Measurements from ENCODE around the gene KRT79.
A peak's percentile ranks its signal among the peaks of the same experiment; 100 is the strongest.

- TF ChIP-seq EP300 (IDR thresholded peaks at IDR 0.05; ENCODE audit: low read length), result peak; percentile 70
- no peak for TF ChIP-seq YY1 (IDR thresholded peaks at IDR 0.05; ENCODE audit: borderline replicate concordance in 1 of 3, control insufficient read depth in 1 of 3, extremely low read depth in 1 of 3, insufficient read depth in 3 of 3, insufficient read length in 1 of 3, insufficient replicate concordance in 2 of 3, low read depth in 1 of 3, low read length in 2 of 3)
- no peak for TF ChIP-seq NR2F6 (CRISPR knock-in tag; IDR thresholded peaks at IDR 0.05)
- TF ChIP-seq EZH2 (IDR thresholded peaks at IDR 0.05; ENCODE audit: borderline replicate concordance, low read depth, low read length), result no peak
- TF ChIP-seq TCFL5 (CRISPR knock-in tag; conservative IDR thresholded peaks at IDR 0.05), result no peak
- TF ChIP-seq ZNF589 (CRISPR knock-in tag; IDR thresholded peaks at IDR 0.05; ENCODE audit: low read depth), result peak; percentile 73; the same call in 1 of the 2 replicates
- no peak for TF ChIP-seq USF1 (CRISPR knock-in tag; IDR thresholded peaks at IDR 0.05)
- peak; percentile 38; the same call in 1 of the 2 replicates for TF ChIP-seq ZNF263 (CRISPR knock-in tag; IDR thresholded peaks at IDR 0.05; ENCODE audit: borderline replicate concordance)
- peak; percentile 23; the same call in 1 of the 2 replicates for TF ChIP-seq NKRF (IDR thresholded peaks at IDR 0.05; ENCODE audit: borderline replicate concordance)
- peak; percentile 40; the same call in 1 of the 2 replicates for TF ChIP-seq E2F3 (CRISPR knock-in tag; IDR thresholded peaks at IDR 0.05)
- peak; percentile 81 for TF ChIP-seq RNF2 (IDR thresholded peaks at IDR 0.05)
- TF ChIP-seq BRD4 (IDR thresholded peaks at IDR 0.05), result no peak
- no peak for TF ChIP-seq CTCF (IDR thresholded peaks at IDR 0.05 in 2 of 3, conservative IDR thresholded peaks at IDR 0.05 in 1 of 3; ENCODE audit: insufficient read depth in 2 of 3, low read depth in 1 of 3, low read length in 3 of 3)
Measured at GRCh38 chr12:52873832-52874572, 39.9 kb upstream of the KRT79 start.

All from K562 (cell line).